ENCODE data around the gene ISLR2.

ISLR2 gene

DNA sequence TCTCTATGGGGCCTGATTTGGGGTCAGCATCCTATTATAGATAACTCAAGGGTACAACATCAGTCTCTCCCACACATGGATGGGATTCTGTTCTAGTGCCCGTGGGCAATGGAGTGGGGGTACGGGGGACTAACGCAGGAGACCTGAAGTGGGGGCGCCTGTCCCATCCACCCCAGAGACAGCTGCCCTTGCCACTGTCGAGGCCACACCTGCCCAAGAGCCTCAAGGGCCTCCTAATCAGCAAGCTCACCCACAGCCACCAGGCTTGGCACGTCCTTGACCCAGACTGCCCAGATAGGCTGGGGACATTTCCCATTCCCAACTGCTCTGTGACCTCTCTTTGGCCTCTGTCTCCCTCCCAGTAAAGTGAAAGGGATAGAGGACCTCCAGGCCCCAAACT lies 8.5 kb upstream of the ISLR2 start:
- Histone ChIP-seq H3K27ac (ENCODE audit: low read length) (no peak overlapping the region), H3K4me3 (ENCODE audit: low read depth in 1 of 2, low read length in 2 of 2) (no peak overlapping the region), H3K36me3 (ENCODE audit: control insufficient read depth in 1 of 2, insufficient read depth in 2 of 2, low read length in 2 of 2) (no peaks in the 10 kb centered on the region), H3K4me1 (ENCODE audit: control insufficient read depth in 1 of 2, insufficient read depth in 2 of 2, low read length in 2 of 2) (no peaks in the 10 kb centered on the region), H3K9me3 (ENCODE audit: control insufficient read depth in 1 of 2, low read length in 2 of 2) (no peaks in the 10 kb centered on the region), H3K27me3 (ENCODE audit: low read depth, low read length) (peaks cover 19% of the 10 kb centered on the region)

DNA sequence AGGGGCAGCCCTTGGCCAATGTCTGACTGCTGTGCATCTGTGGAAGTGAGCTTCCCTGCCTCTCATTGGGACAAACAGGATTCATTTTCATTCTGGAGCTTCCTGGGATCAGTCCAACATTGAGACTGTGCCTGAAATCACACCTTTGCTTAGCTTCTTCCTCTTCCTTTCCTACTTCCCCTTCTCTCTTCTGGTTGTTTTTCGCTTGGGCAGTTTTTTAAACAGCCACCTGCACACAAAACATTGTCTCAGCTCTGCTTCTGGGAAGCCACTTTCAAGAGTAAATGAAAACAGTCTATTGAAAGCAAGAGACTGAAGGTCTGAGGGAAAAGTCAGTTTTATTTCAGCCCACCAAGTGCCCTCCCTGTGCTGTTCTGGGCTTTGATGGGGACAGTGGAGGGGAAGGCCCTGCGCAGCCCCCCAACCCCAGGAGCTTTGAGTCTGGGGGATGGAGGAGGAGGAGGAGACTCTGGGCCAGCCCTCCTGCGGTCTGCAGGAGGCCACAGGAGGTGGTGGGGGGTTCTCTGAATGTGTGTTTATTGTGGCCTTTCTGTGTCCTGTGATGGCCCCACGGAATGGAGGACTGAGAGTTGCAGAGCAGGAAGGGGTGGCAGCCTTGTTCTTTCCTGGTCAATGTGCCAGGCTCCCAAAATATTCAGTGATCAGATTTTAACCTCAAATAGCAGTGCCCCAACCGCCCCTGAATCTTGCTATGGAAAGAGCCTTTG lies 7.8 kb upstream of the ISLR2 start:
- Histone ChIP-seq H3K4me3 (ENCODE audit: low read depth in 1 of 2, low read length in 2 of 2) (no peak overlapping the region), H3K27me3 (ENCODE audit: low read depth, low read length) (peaks cover 19% of the 10 kb centered on the region), H3K9me3 (ENCODE audit: control insufficient read depth in 1 of 2, low read length in 2 of 2) (no peaks in the 10 kb centered on the region), H3K36me3 (ENCODE audit: control insufficient read depth in 1 of 2, insufficient read depth in 2 of 2, low read length in 2 of 2) (no peaks in the 10 kb centered on the region), H3K4me1 (ENCODE audit: control insufficient read depth in 1 of 2, insufficient read depth in 2 of 2, low read length in 2 of 2) (peaks cover 0 to 5% of the 10 kb centered on the region in 2 donors), H3K27ac (ENCODE audit: low read length) (no peak overlapping the region)

DNA sequence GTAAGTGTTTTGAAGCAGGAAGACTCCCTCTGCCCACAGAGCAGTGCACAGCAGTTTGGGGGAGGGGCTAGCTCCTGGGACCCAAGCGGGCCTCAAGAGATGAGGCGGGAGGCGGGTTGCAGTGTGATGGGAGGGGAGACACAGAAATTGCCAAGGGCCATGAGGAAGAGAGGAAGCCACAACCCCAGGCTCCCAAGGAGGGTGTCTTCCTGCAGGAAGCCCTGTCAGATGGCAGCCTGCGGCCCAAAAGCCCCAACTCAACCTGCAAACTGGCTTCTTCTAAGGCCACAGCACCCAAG lies 7.3 kb upstream of the ISLR2 start:
- H3K4me3 ChIP-seq (ENCODE audit: low read depth in 1 of 2, low read length in 2 of 2), result no peak overlapping the region
- no peaks in the 10 kb centered on the region for H3K9me3 ChIP-seq (ENCODE audit: control insufficient read depth in 1 of 2, low read length in 2 of 2)
- peaks cover 0 to 8% of the 10 kb centered on the region in 2 donors for H3K4me1 ChIP-seq (ENCODE audit: control insufficient read depth in 1 of 2, insufficient read depth in 2 of 2, low read length in 2 of 2)
- H3K36me3 ChIP-seq (ENCODE audit: control insufficient read depth in 1 of 2, insufficient read depth in 2 of 2, low read length in 2 of 2), result no peaks in the 10 kb centered on the region
- peaks cover 21% of the 10 kb centered on the region for H3K27me3 ChIP-seq (ENCODE audit: low read depth, low read length)
- no peak overlapping the region for H3K27ac ChIP-seq (ENCODE audit: low read length)

DNA sequence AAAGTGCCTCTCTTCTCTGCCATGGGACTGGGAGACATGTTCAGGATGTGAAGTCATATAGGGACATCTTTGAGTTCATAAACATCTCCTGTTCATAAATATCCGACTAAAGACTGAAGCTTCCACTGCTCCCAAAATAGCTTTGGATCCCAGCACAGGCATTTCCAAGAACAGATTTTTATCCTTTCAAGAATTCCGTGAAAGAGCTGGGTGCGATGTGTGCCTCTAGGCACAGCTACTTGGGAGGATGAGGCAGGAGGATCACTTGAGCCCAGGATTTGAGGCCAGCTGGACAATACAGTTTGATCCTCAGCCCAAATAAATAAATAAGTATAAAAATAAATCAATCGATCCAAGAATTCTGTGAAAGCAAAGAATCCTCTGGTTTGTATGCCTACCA lies 6.7 kb upstream of the ISLR2 start:
- H3K27me3 ChIP-seq (ENCODE audit: low read depth, low read length), result peaks cover 26% of the 10 kb centered on the region

DNA sequence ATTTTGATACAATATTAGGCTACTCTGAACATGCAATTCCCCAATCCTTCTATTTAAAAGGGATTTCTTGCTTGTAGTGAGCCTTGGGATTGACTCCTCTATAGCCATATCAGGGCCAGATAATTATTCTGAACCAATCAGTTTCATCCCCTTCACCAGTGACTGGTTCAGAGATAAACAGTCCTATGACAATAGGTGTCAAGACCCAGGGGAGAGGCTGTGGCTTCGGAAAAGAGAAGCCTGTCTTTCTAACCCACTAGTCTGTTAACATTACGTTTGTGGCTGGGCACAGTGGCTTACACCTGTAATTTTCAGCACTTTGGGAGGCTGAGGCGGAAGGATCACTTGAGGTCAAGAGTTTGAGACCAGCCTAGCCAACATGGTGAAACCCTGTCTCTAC lies 6.2 kb upstream of the ISLR2 start:
- Histone ChIP-seq H3K36me3 (ENCODE audit: control insufficient read depth in 1 of 2, insufficient read depth in 2 of 2, low read length in 2 of 2) (no peaks in the 10 kb centered on the region), H3K4me1 (ENCODE audit: control insufficient read depth in 1 of 2, insufficient read depth in 2 of 2, low read length in 2 of 2) (peaks cover 0 to 19% of the 10 kb centered on the region in 2 donors), H3K4me3 (ENCODE audit: low read depth in 1 of 2, low read length in 2 of 2) (no peak overlapping the region), H3K9me3 (ENCODE audit: control insufficient read depth in 1 of 2, low read length in 2 of 2) (no peaks in the 10 kb centered on the region), H3K27me3 (ENCODE audit: low read depth, low read length) (peaks cover 32% of the 10 kb centered on the region), H3K27ac (ENCODE audit: low read length) (no peak overlapping the region)

More for the DNA sequence above, 6.7 kb upstream of the ISLR2 start:
- no peak overlapping the region for H3K4me3 ChIP-seq (ENCODE audit: low read depth in 1 of 2, low read length in 2 of 2)
- peaks cover 0 to 14% of the 10 kb centered on the region in 2 donors for H3K4me1 ChIP-seq (ENCODE audit: control insufficient read depth in 1 of 2, insufficient read depth in 2 of 2, low read length in 2 of 2)
- H3K27ac ChIP-seq (ENCODE audit: low read length), result no peak overlapping the region
- no peaks in the 10 kb centered on the region for H3K36me3 ChIP-seq (ENCODE audit: control insufficient read depth in 1 of 2, insufficient read depth in 2 of 2, low read length in 2 of 2)
- no peaks in the 10 kb centered on the region for H3K9me3 ChIP-seq (ENCODE audit: control insufficient read depth in 1 of 2, low read length in 2 of 2)

DNA sequence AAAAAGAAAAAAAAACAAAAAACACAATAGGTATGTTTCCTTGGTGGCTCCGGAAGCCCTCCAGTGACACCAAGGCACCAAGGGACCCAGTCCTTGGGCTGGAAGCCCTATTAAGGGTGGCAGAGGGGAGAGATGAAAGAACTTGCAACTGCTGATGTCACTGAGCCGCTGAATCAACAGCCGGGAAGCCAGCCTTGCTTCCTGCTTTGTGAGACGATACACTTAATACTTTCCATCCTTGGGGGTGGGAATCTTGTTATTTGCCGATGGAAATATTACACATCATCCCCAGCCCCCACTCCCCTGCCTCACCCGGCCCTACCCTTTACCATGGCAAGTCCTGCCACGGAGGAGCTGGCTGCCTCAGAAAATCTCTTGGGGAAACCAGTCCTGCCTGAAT lies 5.6 kb upstream of the ISLR2 start:
- Histone ChIP-seq H3K27me3 (ENCODE audit: low read depth, low read length) (peaks cover 37% of the 10 kb centered on the region), H3K4me1 (ENCODE audit: control insufficient read depth in 1 of 2, insufficient read depth in 2 of 2, low read length in 2 of 2) (peaks cover 0 to 23% of the 10 kb centered on the region in 2 donors), H3K9me3 (ENCODE audit: control insufficient read depth in 1 of 2, low read length in 2 of 2) (no peaks in the 10 kb centered on the region), H3K36me3 (ENCODE audit: control insufficient read depth in 1 of 2, insufficient read depth in 2 of 2, low read length in 2 of 2) (no peaks in the 10 kb centered on the region), H3K27ac (ENCODE audit: low read length) (no peak overlapping the region), H3K4me3 (ENCODE audit: low read depth in 1 of 2, low read length in 2 of 2) (no peak overlapping the region)

DNA sequence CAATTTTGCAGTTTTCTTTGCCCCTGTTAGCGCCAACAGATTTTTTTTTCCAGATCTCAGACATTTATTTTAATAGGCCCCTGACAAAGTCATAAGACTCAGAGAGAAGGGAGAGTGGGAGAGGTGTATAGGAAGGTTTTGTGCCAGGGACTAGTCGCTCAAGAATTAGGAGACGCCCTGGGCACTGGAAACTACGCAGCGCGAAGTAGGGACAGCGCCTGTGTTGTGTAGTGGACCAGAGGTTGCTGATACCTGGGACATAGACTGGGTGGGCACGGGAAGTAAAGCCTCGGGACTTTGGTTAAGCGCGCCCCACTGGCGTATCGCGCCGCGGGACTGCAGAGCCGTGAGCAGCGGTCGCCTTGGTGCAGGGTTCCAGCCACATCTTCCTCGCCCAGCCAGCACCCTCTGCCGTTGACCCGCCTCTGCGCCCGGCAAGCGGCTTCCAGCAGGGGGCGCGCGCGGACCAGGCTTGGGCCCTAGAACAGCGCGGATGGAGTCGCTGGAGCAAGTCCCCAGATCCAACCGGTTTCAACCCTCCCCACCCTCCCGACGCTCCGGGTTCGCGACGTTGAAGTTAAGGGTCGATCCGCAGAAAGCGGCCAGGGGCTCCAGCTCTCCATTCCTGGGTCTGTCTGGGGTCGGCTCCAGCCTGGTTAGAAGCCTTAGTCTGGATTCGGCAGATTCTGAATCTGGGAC lies 3.0 kb upstream of the ISLR2 start:
- H3K4me1 ChIP-seq (ENCODE audit: control insufficient read depth in 1 of 2, insufficient read depth in 2 of 2, low read length in 2 of 2), result peaks cover 0 to 32% of the 10 kb centered on the region in 2 donors
- H3K9me3 ChIP-seq (ENCODE audit: control insufficient read depth in 1 of 2, low read length in 2 of 2), result no peaks in the 10 kb centered on the region
- H3K4me3 ChIP-seq (ENCODE audit: low read depth in 1 of 2, low read length in 2 of 2), result peak overlapping the region in 1 of 2 donors; percentile 61
- H3K27ac ChIP-seq (ENCODE audit: low read length), result no peak overlapping the region
- H3K36me3 ChIP-seq (ENCODE audit: control insufficient read depth in 1 of 2, insufficient read depth in 2 of 2, low read length in 2 of 2), result no peaks in the 10 kb centered on the region
- peaks cover 52% of the 10 kb centered on the region for H3K27me3 ChIP-seq (ENCODE audit: low read depth, low read length)

DNA sequence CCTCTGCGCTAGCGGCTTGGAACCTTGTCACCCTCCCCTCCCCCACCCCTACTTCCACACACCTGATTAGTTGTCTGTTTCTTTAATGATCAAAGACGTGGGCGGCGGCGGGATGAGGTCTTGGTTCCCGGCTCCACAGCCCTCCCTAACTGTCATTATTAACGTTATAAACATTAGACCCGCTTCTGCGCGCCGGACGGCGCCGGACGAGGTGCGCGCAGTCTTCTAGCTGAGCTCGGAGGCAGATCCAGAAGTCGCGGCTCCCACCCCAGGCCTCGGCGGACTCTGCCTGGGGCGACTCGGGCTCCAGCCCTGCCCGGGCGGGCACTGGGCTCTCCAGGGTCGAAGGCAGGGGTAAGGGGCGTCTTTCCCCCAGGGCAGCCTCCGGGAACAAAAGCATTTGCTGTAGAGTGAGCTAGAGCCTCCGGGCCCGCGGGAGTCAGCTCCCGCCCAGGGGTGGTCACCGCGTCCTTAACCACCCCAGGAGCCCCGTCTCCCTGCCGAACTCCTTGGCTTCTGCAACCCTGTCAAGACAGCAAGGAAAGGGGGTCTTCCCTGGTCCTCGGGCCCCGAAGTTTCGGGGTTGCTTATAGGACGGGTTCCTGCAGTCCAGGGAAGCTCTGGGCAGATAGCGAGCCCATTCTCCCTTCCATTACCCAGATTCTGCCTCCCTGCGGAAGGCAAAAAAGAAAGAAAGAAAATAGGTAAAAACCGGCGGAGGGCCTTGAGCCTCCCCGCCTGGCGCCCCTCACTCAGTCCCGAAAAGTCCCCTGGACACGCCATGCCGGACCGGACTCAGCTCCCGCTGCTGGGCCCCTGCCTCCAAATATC lies 2.2 kb upstream of the ISLR2 start:
- H3K27me3 ChIP-seq (ENCODE audit: low read depth, low read length), result peaks cover 57% of the 10 kb centered on the region
- H3K36me3 ChIP-seq (ENCODE audit: control insufficient read depth in 1 of 2, insufficient read depth in 2 of 2, low read length in 2 of 2), result no peaks in the 10 kb centered on the region
- H3K9me3 ChIP-seq (ENCODE audit: control insufficient read depth in 1 of 2, low read length in 2 of 2), result no peaks in the 10 kb centered on the region
- peaks cover 0 to 36% of the 10 kb centered on the region in 2 donors for H3K4me1 ChIP-seq (ENCODE audit: control insufficient read depth in 1 of 2, insufficient read depth in 2 of 2, low read length in 2 of 2)
- peak overlapping the region in 1 of 2 donors; percentile 61 for H3K4me3 ChIP-seq (ENCODE audit: low read depth in 1 of 2, low read length in 2 of 2)
- H3K27ac ChIP-seq (ENCODE audit: low read length), result no peak overlapping the region

DNA sequence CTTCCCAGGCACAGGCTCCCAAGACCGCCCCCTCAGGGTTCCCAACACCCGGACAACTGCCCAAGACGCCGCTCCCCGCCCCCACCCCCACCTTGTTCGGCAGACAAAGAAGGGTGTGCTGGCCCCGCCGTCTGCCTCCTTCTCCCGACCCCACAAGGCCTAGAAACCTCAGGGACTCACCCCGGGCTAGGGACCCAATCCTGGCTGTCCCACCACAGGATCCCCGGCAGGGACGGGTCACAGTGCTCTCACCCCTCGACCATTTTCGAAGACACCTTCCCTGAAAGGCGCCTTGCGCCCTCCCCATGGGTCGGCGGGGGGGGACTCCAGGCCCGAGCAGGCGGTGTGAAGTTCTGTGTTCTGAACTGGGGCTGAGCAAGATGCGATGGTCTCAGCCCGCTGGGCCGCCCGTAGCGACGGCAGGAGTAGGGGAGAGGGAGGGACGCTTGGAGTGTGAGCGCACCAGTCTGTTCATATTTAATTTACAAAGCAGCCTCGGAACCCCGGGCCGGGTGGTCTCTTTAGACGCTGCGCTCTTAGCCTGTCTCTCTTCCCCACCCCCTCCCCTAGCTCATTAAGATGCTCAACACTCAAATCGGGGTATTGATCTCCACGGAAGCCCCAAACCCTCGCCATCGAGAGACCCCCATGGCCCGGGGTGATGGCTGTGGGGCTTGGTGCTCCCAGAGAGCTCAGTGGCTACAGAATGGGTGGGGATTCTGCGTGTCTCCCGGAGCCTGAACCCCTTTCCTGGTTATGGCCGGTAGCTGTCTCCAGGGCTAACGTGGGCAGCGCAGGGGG lies 1.4 kb upstream of the ISLR2 start:
- peak overlapping the region in 1 of 2 donors; percentile 29 for H3K4me3 ChIP-seq (ENCODE audit: low read depth in 1 of 2, low read length in 2 of 2)
- H3K27me3 ChIP-seq (ENCODE audit: low read depth, low read length), result peaks cover 58% of the 10 kb centered on the region
- peaks cover 0 to 41% of the 10 kb centered on the region in 2 donors for H3K4me1 ChIP-seq (ENCODE audit: control insufficient read depth in 1 of 2, insufficient read depth in 2 of 2, low read length in 2 of 2)
- H3K27ac ChIP-seq (ENCODE audit: low read length), result no peak overlapping the region
- H3K36me3 ChIP-seq (ENCODE audit: control insufficient read depth in 1 of 2, insufficient read depth in 2 of 2, low read length in 2 of 2), result no peaks in the 10 kb centered on the region
- H3K9me3 ChIP-seq (ENCODE audit: control insufficient read depth in 1 of 2, low read length in 2 of 2), result no peaks in the 10 kb centered on the region

DNA sequence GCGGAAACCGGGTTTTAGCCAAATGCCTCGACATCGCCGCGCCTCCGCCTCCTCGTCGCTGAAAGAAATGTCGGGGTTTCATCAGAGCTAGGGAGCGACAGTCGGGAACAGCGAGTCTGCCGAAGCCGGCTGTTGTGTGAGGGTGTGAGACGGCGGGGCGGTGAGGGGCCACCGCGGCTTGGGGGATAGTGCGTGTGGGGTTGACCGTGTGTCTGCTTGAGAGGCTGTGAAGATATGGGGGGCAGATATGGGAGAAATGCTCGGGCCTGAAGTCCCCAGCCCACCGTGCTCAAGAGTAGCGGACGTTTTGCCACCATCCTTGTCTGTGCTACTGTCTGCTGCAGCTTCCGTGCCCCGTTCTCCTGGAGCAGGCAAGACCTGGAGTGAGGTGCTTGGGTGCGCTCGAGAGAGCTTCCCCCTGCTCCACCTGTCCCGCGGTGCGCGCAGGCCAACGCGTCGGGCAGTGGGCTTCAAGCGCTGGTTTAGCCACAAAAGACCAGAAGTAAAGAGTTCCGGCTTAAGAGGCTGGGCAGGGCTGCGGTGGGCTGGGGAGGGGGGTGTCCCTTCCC lies 716 bp upstream of the ISLR2 start:
- Histone ChIP-seq H3K27ac (ENCODE audit: low read length) (no peak overlapping the region), H3K4me3 (ENCODE audit: low read depth in 1 of 2, low read length in 2 of 2) (peak overlapping the region in 1 of 2 donors; percentile 29), H3K27me3 (ENCODE audit: low read depth, low read length) (peaks cover 58% of the 10 kb centered on the region), H3K4me1 (ENCODE audit: control insufficient read depth in 1 of 2, insufficient read depth in 2 of 2, low read length in 2 of 2) (peaks cover 0 to 48% of the 10 kb centered on the region in 2 donors), H3K9me3 (ENCODE audit: control insufficient read depth in 1 of 2, low read length in 2 of 2) (no peaks in the 10 kb centered on the region), H3K36me3 (ENCODE audit: control insufficient read depth in 1 of 2, insufficient read depth in 2 of 2, low read length in 2 of 2) (no peaks in the 10 kb centered on the region)

All from muscle layer of duodenum (tissue), 2 donors.